Testis (tissue), 2 donors: ENCODE results near the gene STS.

Experiments
- CTCF ChIP-seq, 3 experiments: fragments of 450-650 bp in 2 of 3; fragments of 200-600 bp in 1 of 3; sonication (generic) in 1 of 3; IDR thresholded peaks; one replicate each; pipeline ENCODE4 v1.5.1; 2016 to 2019; ENCODE audit warnings: antibody characterized with exemption in 3 of 3, mild to moderate bottlenecking in 2 of 3, moderate library complexity in 1 of 3
- POLR2A ChIP-seq: fragments of 450-650 bp; IDR thresholded peaks from one replicate; pipeline ENCODE4 v1.6.1; 2017; ENCODE audit warnings: antibody characterized with exemption, mild to moderate bottlenecking, moderate library complexity

DNA sequence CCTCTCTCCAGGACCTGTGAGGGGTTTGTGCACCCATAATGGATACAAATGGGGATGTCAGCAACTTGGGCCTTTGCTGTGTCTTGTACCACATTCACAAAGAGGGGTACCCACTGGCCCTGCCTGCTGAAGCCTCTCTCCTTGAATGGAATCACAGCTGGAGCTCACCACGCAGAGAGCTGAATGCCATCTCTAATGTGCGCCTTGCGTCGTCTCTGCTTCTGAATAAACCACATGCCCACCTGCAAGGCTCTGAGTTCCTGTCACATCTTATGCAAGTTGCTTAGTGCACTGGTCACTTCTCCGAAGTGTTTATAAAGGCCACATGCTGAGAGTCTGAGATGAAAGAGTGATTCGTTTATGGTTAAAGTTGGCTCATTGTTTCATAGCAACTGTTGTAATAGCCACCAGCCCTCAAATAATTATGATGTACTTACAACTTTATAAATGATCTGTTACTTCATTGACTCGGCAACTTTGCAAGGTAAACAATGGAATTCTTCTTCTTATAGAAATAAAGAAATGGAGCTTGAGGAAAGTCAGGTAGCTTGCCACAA is 6.6 kb downstream of the STS start:
- TF ChIP-seq POLR2A: no peak
- TF ChIP-seq CTCF (IDR thresholded peaks at IDR 0.05): no peak
